NB4 (cell line): ENCODE results near the gene DOK6.
"Not testable (repeated sequence)": the region's sequence is repeated elsewhere in the genome, so short reads cannot be mapped to it uniquely, and the experiment has no call there.

Source experiments
- DNase-seq: peaks from one replicate; pipeline ENCODE4 v3.0.0; 2010; ENCODE audit warnings: low read depth
- H3K4me3 ChIP-seq: one replicate; pipeline ENCODE4 v1.5.1; 2011; ENCODE audit warnings: mild to moderate bottlenecking, low read depth, low read length, moderate library complexity
- CTCF ChIP-seq: IDR thresholded peaks from one replicate; pipeline ENCODE4 v1.5.1; 2012; ENCODE audit warnings: low read depth, low read length
- MAX ChIP-seq: IDR thresholded peaks from 2 replicates; pipeline ENCODE4 v1.6.1; 2011; ENCODE audit warnings: low read depth, low read length
- MYC ChIP-seq: IDR thresholded peaks from 2 replicates; pipeline ENCODE4 v1.6.1; 2011; ENCODE audit warnings: low read depth, low read length
- POLR2A ChIP-seq: IDR thresholded peaks from 2 replicates; pipeline ENCODE4 v1.6.1; 2011; ENCODE audit warnings: mild to moderate bottlenecking; ENCODE audit not compliant: insufficient read length; ENCODE audit errors: extremely low read depth

The DOK6 gene

DNA sequence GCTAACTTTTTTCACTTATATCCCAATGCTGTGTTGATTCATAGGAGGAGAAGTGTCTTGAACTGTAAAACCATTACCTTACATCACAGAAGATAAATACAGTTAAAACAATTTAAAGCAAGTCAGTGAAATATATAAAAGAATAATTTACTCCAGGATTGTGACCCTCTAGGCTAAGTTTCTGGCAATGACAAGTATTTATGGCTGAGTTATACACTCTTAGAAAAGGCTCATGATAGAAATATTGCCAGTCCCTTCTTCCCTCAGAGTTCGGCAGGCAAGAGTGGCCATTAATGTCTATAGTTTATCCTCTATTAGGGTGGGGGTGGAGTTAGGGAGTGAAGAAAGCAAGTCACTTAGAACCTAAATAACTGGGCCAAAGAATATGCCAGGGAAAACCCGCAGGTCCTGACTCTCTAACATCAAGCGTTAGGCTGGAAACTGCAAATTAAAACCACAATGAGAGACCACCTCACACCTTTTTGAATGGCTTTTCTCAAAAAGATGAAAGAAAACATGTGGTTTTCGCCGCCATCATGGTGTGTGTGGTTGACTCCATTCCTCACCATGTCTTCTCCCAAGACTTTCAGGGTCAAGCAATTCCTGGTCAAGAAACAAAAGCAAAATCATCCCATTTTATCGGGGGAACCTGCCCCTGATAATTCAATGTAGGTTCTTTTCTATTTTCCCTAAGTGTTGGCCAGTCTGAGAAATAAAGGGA is 477.7 kb downstream of the DOK6 start:
- H3K4me3 ChIP-seq, result no peak overlapping the region
- TF ChIP-seq MAX, result no peak
- TF ChIP-seq MYC, result no peak
- no peak for TF ChIP-seq POLR2A
- no peak for TF ChIP-seq CTCF
- DNase-seq, result no peak

DNA sequence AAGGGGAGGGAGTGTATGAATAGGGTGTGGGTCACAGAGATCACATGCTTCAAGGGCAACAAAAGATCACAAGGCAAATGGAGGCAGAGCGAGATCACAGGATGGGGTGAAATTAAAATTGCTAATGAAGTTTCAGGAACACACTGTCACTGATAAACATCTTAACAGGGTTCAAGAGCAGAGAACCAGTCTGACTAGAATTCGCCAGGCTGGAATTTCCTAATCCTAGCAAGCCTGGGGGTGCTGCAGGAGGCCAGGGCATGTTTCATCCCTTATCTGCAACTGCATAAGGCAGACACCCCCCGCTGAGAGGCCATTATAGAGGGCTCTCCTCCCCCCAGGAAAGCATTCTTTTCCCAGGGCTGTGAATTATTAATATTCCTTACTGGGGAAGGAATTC is 478.4 kb downstream of the DOK6 start:
- H3K4me3 ChIP-seq, DNase-seq: not testable (repeated sequence)

DNA sequence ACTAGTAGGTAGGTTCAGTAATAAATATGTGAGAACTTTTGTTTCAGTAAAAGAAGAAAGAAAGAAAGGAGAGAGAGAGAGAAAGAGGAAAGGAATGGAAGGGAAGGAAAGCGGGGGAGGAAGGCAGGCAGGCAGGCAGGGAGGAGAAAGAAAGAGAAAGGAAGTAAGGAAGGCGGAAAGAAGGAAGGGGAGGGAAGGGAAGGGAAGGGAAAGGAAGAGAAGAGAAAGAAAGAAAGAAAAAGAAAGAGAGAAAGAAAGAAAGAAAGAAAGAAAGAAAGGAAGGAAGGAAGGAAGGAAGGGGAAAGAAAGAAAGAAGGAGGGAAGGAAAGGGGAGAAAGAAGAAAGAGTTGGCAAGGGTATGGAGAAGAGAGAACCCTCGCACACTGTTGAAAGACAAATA is 479.4 kb downstream of the DOK6 start:
- DNase-seq, result no peak
- TF ChIP-seq CTCF (no peak), MAX (no peak), MYC (no peak), POLR2A (no peak)
- H3K4me3 ChIP-seq, result no peak overlapping the region

GRCh38 chr18:69882965-69883668 is 482.4 kb downstream of the DOK6 start:
- peak; percentile 21 for DNase-seq
- TF ChIP-seq MYC (no peak), CTCF (no peak), MAX (no peak), POLR2A (no peak)
- no peak overlapping the region for H3K4me3 ChIP-seq

GRCh38 chr18:69883781-69884180 is 483.1 kb downstream of the DOK6 start:
- DNase-seq, result no peak
- TF ChIP-seq POLR2A, result no peak
- no peak for TF ChIP-seq MAX
- TF ChIP-seq MYC, result no peak

DNA sequence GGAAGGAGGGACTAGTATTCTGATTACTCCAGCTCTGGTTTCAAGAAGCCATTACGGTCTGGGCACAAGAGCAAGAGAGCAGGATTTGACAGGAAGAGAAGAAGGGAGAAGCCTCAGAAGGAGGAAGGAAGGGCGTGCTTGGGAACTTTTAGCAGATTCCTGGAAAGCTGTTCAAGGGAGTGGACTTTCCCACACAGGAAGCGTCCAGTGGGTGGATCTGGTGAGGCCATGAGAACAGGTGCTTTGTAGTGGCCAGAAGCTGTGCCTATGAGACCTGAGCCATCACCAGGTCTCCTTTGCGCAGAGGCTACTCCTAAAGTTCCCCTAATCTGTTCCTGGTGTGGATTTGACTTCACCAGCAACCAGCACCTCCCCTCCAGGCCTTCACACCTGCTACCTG is 484.7 kb downstream of the DOK6 start:
- TF ChIP-seq POLR2A (no peak), MAX (no peak), CTCF (no peak), MYC (no peak)
- no peak for DNase-seq
- no peak overlapping the region for H3K4me3 ChIP-seq

More at GRCh38 chr18:69883781-69884180, 483.1 kb downstream of the DOK6 start:
- H3K4me3 ChIP-seq, result no peak overlapping the region
